Esophagus squamous epithelium (tissue), 4 donors: ENCODE results near the gene ALDH1L1.

ENCODE experiments used
- POLR2A ChIP-seq, 4 donors: fragments of 450-650 bp; IDR thresholded peaks; one replicate each; pipeline ENCODE4 v1.6.1; 2017; ENCODE audit warnings: antibody characterized with exemption in 4 of 4, mild to moderate bottlenecking in 4 of 4, moderate library complexity in 3 of 4
- TF ChIP-seq, protein P1 (sequence below), 6 experiments: fragments of 450-650 bp in 4 of 6; fragments of 200-600 bp in 2 of 6; sonication (generic) in 2 of 6; IDR thresholded peaks; one replicate each; pipeline ENCODE4 v1.5.1; 2016 to 2019; ENCODE audit warnings: antibody characterized with exemption in 6 of 6, mild to moderate bottlenecking in 4 of 6, moderate library complexity in 4 of 6

DNA sequence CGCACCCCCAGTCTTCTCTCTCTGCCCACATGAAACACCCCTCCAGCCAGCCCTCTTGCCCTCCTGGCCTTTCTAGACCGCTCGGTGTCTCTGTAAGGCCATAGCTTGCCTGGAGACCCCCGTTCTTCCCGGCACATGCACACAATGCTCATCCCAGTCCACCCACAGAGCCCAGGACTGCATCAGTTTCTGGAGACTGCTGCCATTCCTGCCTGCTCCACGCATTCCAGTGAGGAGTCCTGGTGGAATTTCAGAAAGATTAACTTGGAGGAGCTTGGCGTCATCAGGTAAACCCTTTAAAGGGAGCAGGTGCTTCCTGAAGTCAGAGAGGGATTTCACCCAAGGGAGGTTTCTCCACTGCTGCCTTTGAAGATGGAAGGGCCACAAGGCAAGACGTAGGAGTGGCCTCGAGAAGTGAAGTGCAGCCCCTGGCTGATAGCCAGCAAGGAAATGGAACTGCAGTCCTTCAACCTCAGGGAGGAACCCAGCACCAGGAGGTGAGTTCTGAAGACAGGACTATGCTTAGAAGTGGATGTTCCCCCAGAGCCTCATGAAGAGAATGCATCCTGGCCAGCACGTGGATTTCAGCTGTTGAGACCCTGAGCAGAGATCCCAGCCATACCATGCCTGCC, 115.6 kb downstream of the ALDH1L1 start:
- TF ChIP-seq, protein P1, sequence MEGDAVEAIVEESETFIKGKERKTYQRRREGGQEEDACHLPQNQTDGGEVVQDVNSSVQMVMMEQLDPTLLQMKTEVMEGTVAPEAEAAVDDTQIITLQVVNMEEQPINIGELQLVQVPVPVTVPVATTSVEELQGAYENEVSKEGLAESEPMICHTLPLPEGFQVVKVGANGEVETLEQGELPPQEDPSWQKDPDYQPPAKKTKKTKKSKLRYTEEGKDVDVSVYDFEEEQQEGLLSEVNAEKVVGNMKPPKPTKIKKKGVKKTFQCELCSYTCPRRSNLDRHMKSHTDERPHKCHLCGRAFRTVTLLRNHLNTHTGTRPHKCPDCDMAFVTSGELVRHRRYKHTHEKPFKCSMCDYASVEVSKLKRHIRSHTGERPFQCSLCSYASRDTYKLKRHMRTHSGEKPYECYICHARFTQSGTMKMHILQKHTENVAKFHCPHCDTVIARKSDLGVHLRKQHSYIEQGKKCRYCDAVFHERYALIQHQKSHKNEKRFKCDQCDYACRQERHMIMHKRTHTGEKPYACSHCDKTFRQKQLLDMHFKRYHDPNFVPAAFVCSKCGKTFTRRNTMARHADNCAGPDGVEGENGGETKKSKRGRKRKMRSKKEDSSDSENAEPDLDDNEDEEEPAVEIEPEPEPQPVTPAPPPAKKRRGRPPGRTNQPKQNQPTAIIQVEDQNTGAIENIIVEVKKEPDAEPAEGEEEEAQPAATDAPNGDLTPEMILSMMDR (IDR thresholded peaks at IDR 0.05), result no peak
- no peak for TF ChIP-seq POLR2A (IDR thresholded peaks at IDR 0.05)
